HepG2 (cell line): ENCODE measurements around the gene LLGL2. TPM values are rescaled to one million over a fixed set of nuclear protein-coding genes. Genes with fewer than 3 reads are reported as not detected.

Experiments
- AHR ChIP-seq: IDR thresholded peaks from 2 replicates; pipeline ENCODE4 v1.6.1; 2018; ENCODE audit warnings: missing genetic modification reagents, missing compliant biosample characterization
- ARID5B ChIP-seq: IDR thresholded peaks from 2 replicates; pipeline ENCODE4 v1.4.0; 2020; ENCODE audit warnings: mild to moderate bottlenecking, missing genetic modification reagents
- CBX2 ChIP-seq, 2 experiments: fragments of 200-600 bp in 1 of 2; sonication (generic); formaldehyde crosslinking in 1 of 2; IDR thresholded peaks; 2 replicates each; pipeline versions ENCODE4 v1.7.0 to v1.8.1; 2018 to 2022; ENCODE audit warnings: low read depth in 2 of 2, low read length in 1 of 2, mild to moderate bottlenecking in 1 of 2, missing genetic modification reagents in 1 of 2
- ELK4 ChIP-seq: sonication (generic); formaldehyde crosslinking; IDR thresholded peaks from 2 replicates; pipeline ENCODE4 v1.9.0; 2021; ENCODE audit warnings: missing genetic modification reagents, borderline replicate concordance
- GABPB1 ChIP-seq: IDR thresholded peaks from 2 replicates; pipeline ENCODE4 v1.6.1; 2016; ENCODE audit warnings: mild to moderate bottlenecking, missing genetic modification reagents, moderate library complexity, missing compliant biosample characterization
- HOXA5 ChIP-seq: sonication (generic); formaldehyde crosslinking; IDR thresholded peaks from 2 replicates; pipeline ENCODE4 v1.4.0; 2020; ENCODE audit warnings: missing genetic modification reagents
- NBN ChIP-seq: fragments of 450-650 bp; conservative IDR thresholded peaks from 2 replicates; pipeline ENCODE4 v1.6.1; 2017
- SKIL ChIP-seq: sonication (generic); formaldehyde crosslinking; IDR thresholded peaks from 2 replicates; pipeline ENCODE4 v1.8.0; 2022; ENCODE audit warnings: missing genetic modification reagents, mild to moderate bottlenecking, moderate library complexity, borderline replicate concordance
- SP2 ChIP-seq: sonication (generic); formaldehyde crosslinking; IDR thresholded peaks from 2 replicates; pipeline ENCODE4 v1.5.1; 2020; ENCODE audit warnings: mild to moderate bottlenecking, missing genetic modification reagents
- ZFP41 ChIP-seq: sonication (generic); formaldehyde crosslinking; IDR thresholded peaks from 2 replicates; pipeline ENCODE4 v1.4.0; 2020; ENCODE audit warnings: mild to moderate bottlenecking, missing genetic modification reagents, borderline replicate concordance
- ZNF121 ChIP-seq: sonication (generic); formaldehyde crosslinking; IDR thresholded peaks from 2 replicates; pipeline ENCODE4 v1.5.0; 2020; ENCODE audit warnings: mild to moderate bottlenecking, missing genetic modification reagents
- ZNF224 ChIP-seq: sonication (generic); formaldehyde crosslinking; IDR thresholded peaks from 2 replicates; pipeline ENCODE4 v1.5.0; 2020; ENCODE audit warnings: mild to moderate bottlenecking, missing genetic modification reagents
- ZNF260 ChIP-seq: sonication (generic); formaldehyde crosslinking; IDR thresholded peaks from 2 replicates; pipeline ENCODE4 v1.4.0; 2020; ENCODE audit warnings: missing genetic modification reagents, low read depth, mild to moderate bottlenecking, borderline replicate concordance
- ZNF33B ChIP-seq: sonication (generic); formaldehyde crosslinking; IDR thresholded peaks from 2 replicates; pipeline ENCODE4 v1.5.1; 2020; ENCODE audit warnings: mild to moderate bottlenecking, missing genetic modification reagents
- ZNF513 ChIP-seq: sonication (generic); formaldehyde crosslinking; conservative IDR thresholded peaks from 2 replicates; pipeline ENCODE4 v1.5.0; 2020; ENCODE audit warnings: missing genetic modification reagents
- ZNF562 ChIP-seq: sonication (generic); formaldehyde crosslinking; IDR thresholded peaks from 2 replicates; pipeline ENCODE4 v1.8.0; 2022; ENCODE audit warnings: missing genetic modification reagents, borderline replicate concordance
- ZNF710 ChIP-seq: sonication (generic); formaldehyde crosslinking; IDR thresholded peaks from 2 replicates; pipeline ENCODE4 v1.5.0; 2020; ENCODE audit warnings: mild to moderate bottlenecking, missing genetic modification reagents, borderline replicate concordance
- polyA plus RNA-seq, 8 experiments: library from polyadenylated mRNA; depleted of rRNA in 3 of 8; stranded (reverse) in 7 of 8; unstranded in 1 of 8; fragments of >200 nt; fragmentation: Illumina TruSeq in 4 of 8; extraction: Trizol in 4 of 8; gene quantifications; 2 replicates each; pipeline versions ENCODE4 v1.2.1 to v1.2.3, GENCODE V29; 2011 to 2016; ENCODE audit warnings: low read depth in 4 of 8, missing spikeins in 1 of 8, mixed read lengths in 1 of 8; ENCODE audit not compliant: insufficient read depth in 1 of 8
- total RNA-seq, 5 experiments: library from RNA; depleted of rRNA; stranded (reverse); fragments of >200 nt; fragmentation: Illumina TruSeq; extraction: Trizol; gene quantifications; 2 replicates each; pipeline ENCODE4 v1.2.3, GENCODE V29; 2016; ENCODE audit warnings: low read depth in 1 of 5

LLGL2 gene
- total and polyA plus RNA-seq, 2 of the 13 experiments (the other 11 are each of a cell fraction or from before 2014, with no cell fraction given), result 83.0 to 86.7 TPM

GRCh38 chr17:75557075-75557851 lies 31.8 kb downstream of the LLGL2 start (continued):
- TF ChIP-seq ZNF513, result no peak
- peak; percentile 78 for TF ChIP-seq ARID5B
- peak; percentile 89 for TF ChIP-seq ZNF121
- TF ChIP-seq NBN, result no peak
- TF ChIP-seq SKIL (CRISPR knock-in tag), result peak; percentile 88
- no peak for TF ChIP-seq ZNF562 (CRISPR knock-in tag)
- peak; percentile 47; the same call in 1 of the 2 replicates for TF ChIP-seq SP2 (CRISPR knock-in tag)
- TF ChIP-seq ZNF260 (CRISPR knock-in tag), result no peak
- TF ChIP-seq HOXA5 (CRISPR knock-in tag), result 0 out of 2 replicates have a peak, but pooled peaks have one; percentile 75
- TF ChIP-seq GABPB1 (CRISPR knock-in tag), result peak; percentile 71
- peak; percentile 88 for TF ChIP-seq ZNF33B (CRISPR knock-in tag)
- no peak for TF ChIP-seq CBX2 (IDR thresholded peaks at IDR 0.05; ENCODE audit: low read depth, low read length)
- TF ChIP-seq CBX2 (CRISPR knock-in tag; IDR thresholded peaks at IDR 0.05; ENCODE audit: low read depth), result no peak; the same call in 1 of the 2 replicates
- peak; percentile 38; the same call in 1 of the 2 replicates for TF ChIP-seq ZFP41 (CRISPR knock-in tag)
- 0 out of 2 replicates have a peak, but pooled peaks have one; percentile 58 for TF ChIP-seq ZNF224
- TF ChIP-seq ELK4 (CRISPR knock-in tag), result no peak
- peak; percentile 92 for TF ChIP-seq ZNF710
- no peak for TF ChIP-seq AHR (CRISPR knock-in tag)
